Measurements from ENCODE around the gene SMTNL1. TPM values are rescaled to one million over a fixed set of nuclear protein-coding genes. Genes with fewer than 3 reads are reported as not detected.
A peak's percentile ranks its signal among the peaks of the same experiment; 100 is the strongest.
"Not testable (repeated sequence)": the region's sequence is repeated elsewhere in the genome, so short reads cannot be mapped to it uniquely, and the experiment has no call there.

Gene SMTNL1
- total RNA-seq, 4 donors from 2014 or later: not detected

- 0 to 1% methylated on average over 33 to 41 of the region's 49 CpGs for WGBS, 2 donors
- peak; percentile 89 for DNase-seq
- TF ChIP-seq POLR2A (IDR thresholded peaks at IDR 0.05): peak in 2 of 4 donors; percentile 29 to 59
- TF ChIP-seq, protein P1, sequence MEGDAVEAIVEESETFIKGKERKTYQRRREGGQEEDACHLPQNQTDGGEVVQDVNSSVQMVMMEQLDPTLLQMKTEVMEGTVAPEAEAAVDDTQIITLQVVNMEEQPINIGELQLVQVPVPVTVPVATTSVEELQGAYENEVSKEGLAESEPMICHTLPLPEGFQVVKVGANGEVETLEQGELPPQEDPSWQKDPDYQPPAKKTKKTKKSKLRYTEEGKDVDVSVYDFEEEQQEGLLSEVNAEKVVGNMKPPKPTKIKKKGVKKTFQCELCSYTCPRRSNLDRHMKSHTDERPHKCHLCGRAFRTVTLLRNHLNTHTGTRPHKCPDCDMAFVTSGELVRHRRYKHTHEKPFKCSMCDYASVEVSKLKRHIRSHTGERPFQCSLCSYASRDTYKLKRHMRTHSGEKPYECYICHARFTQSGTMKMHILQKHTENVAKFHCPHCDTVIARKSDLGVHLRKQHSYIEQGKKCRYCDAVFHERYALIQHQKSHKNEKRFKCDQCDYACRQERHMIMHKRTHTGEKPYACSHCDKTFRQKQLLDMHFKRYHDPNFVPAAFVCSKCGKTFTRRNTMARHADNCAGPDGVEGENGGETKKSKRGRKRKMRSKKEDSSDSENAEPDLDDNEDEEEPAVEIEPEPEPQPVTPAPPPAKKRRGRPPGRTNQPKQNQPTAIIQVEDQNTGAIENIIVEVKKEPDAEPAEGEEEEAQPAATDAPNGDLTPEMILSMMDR (IDR thresholded peaks at IDR 0.05): peak in 1 of 6 experiments; percentile 32
- intact Hi-C loops (cut with DNase I): no loop called here
- no peaks in the 10 kb centered on the region for H3K27me3 ChIP-seq
- H3K4me3 ChIP-seq: peak within 1 kb of the TSS; percentile 47 to 85 (median 69)
- peaks cover 0 to 17% (median 0%) of the 10 kb centered on the region in 3 donors for H3K36me3 ChIP-seq
- peak within 1 kb of the TSS; percentile 68 to 80 (median 78) for H3K27ac ChIP-seq
- H3K9me3 ChIP-seq: no peaks in the 10 kb centered on the region
- H3K4me1 ChIP-seq: peaks cover 6 to 23% (median 9%) of the 10 kb centered on the region in 3 donors
Measured at GRCh38 chr11:57530596-57531507, 6.5 kb upstream of the SMTNL1 start, which contains the start of gene TIMM10. Gene TIMM10, minus strand, starts transcription at chr11:57530754. Its CDS starts 565 bp downstream, at chr11:57530189.

- H3K27me3 ChIP-seq; H3K36me3 ChIP-seq; H3K27ac ChIP-seq; H3K4me3 ChIP-seq; H3K9me3 ChIP-seq; intact Hi-C loops (cut with DNase I); DNase-seq: not testable (repeated sequence)
- 94 to 98% methylated on average over 7 of the region's 7 CpGs for WGBS, 2 donors
- H3K4me1 ChIP-seq: peaks cover 6 to 15% (median 8%) of the 10 kb centered on the region in 3 donors
Measured at GRCh38 chr11:57534449-57534848, 2.9 kb upstream of the SMTNL1 start.

- Histone ChIP-seq H3K27ac (no peak overlapping the region), H3K9me3 (no peaks in the 10 kb centered on the region), H3K36me3 (peaks cover 0 to 4% (median 0%) of the 10 kb centered on the region in 3 donors), H3K4me1 (peaks cover 0 to 9% (median 0%) of the 10 kb centered on the region in 3 donors), H3K4me3 (no peak overlapping the region), H3K27me3 (no peaks in the 10 kb centered on the region)
- no peak for DNase-seq
- TF ChIP-seq, protein P1 (IDR thresholded peaks at IDR 0.05): no peak
- no peak for TF ChIP-seq POLR2A (IDR thresholded peaks at IDR 0.05)
- 33 to 90% methylated on average over 1 of the region's 1 CpG for WGBS, 2 donors
- intact Hi-C loops (cut with DNase I): no loop called here
Measured at GRCh38 chr11:57539342-57539741, 1.9 kb downstream of the SMTNL1 start.

DNA sequence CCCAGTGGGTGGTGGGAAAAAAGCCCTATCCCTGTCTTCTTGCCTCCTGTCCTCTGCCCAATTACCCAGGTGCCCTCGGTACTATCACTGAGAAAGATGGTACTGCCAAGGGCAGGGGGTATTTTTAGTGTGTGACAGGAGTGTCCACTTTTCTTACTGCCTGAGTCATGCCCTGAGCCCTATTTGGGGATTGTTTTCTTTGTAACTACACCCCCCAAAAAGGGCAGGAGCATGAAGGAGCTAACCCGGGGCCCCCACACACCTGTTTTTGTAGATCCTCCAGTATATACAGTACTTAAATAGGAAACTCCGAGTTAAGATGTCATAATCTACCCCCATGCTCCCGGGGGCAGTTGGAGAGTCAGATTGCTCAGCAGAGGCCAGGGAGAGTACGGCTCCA is 3.8 kb downstream of the SMTNL1 start:
- no peak overlapping the region for H3K27ac ChIP-seq
- peaks cover 0 to 9% (median 0%) of the 10 kb centered on the region in 3 donors for H3K4me1 ChIP-seq
- peaks cover 0 to 4% (median 0%) of the 10 kb centered on the region in 3 donors for H3K36me3 ChIP-seq
- H3K27me3 ChIP-seq: no peaks in the 10 kb centered on the region
- H3K9me3 ChIP-seq: no peaks in the 10 kb centered on the region
- whole genome bisulfite sequencing, 2 donors: 83 to 90% methylated on average over 4 to 5 of the region's 5 CpGs
- TF ChIP-seq POLR2A (IDR thresholded peaks at IDR 0.05): no peak
- TF ChIP-seq, protein P1 (IDR thresholded peaks at IDR 0.05): no peak
- DNase-seq: no peak
- no peak overlapping the region for H3K4me3 ChIP-seq
- intact Hi-C loops (cut with DNase I): no loop called here

- intact Hi-C loops (cut with DNase I): no loop called here
- Histone ChIP-seq H3K9me3 (no peaks in the 10 kb centered on the region), H3K27me3 (no peaks in the 10 kb centered on the region), H3K27ac (no peak overlapping the region), H3K36me3 (peaks cover 0 to 17% (median 0%) of the 10 kb centered on the region in 3 donors), H3K4me1 (peaks cover 0 to 13% (median 0%) of the 10 kb centered on the region in 3 donors), H3K4me3 (no peak overlapping the region)
- TF ChIP-seq POLR2A (IDR thresholded peaks at IDR 0.05): no peak
- TF ChIP-seq, protein P1 (IDR thresholded peaks at IDR 0.05): no peak
- WGBS, 2 donors: 71 to 83% methylated on average over 4 of the region's 4 CpGs
- DNase-seq: no peak
Measured at GRCh38 chr11:57542582-57542981, 5.2 kb downstream of the SMTNL1 start.

All from esophagus squamous epithelium (tissue), 5 donors.